Neuronal stem cell (in vitro differentiated cells): ENCODE results near the gene KCNAB2.
"Not testable (repeated sequence)": the region's sequence is repeated elsewhere in the genome, so short reads cannot be mapped to it uniquely, and the experiment has no call there.

Experiments
- DNase-seq: peaks from one replicate; pipeline ENCODE4 v3.0.0-alpha.2; 2013; ENCODE audit warnings: low spot score
- H2AFZ ChIP-seq: one replicate; pipeline ENCODE4 v1.6.1; 2013; ENCODE audit warnings: mild to moderate bottlenecking, low read length, inconsistent platforms
- H2AK5ac ChIP-seq: 2 replicates; pipeline ENCODE4 v1.6.1; 2013; ENCODE audit warnings: low read depth, mild to moderate bottlenecking, inconsistent platforms, low read length, moderate library complexity, mixed read lengths
- H2BK120ac ChIP-seq: 2 replicates; pipeline ENCODE4 v1.6.1; 2013; ENCODE audit warnings: low read depth, mild to moderate bottlenecking, inconsistent platforms, low read length, moderate library complexity, mixed read lengths
- H2BK12ac ChIP-seq: one replicate; pipeline ENCODE4 v1.6.1; 2013; ENCODE audit warnings: low read length, inconsistent platforms
- H2BK15ac ChIP-seq: 2 replicates; pipeline ENCODE4 v1.6.1; 2013; ENCODE audit warnings: mild to moderate bottlenecking, low read length, inconsistent platforms, mixed read lengths
- H2BK5ac ChIP-seq: one replicate; pipeline ENCODE4 v1.6.1; 2013; ENCODE audit warnings: inconsistent platforms, mild to moderate bottlenecking, low read length, moderate library complexity
- H3K14ac ChIP-seq: one replicate; pipeline ENCODE4 v1.6.1; 2013; ENCODE audit warnings: low read length, inconsistent platforms
- H3K18ac ChIP-seq: 2 replicates; pipeline ENCODE4 v1.6.1; 2013; ENCODE audit warnings: low read length, inconsistent platforms
- H3K23ac ChIP-seq: 2 replicates; pipeline ENCODE4 v1.6.1; 2013; ENCODE audit warnings: low read depth, mild to moderate bottlenecking, mixed read lengths, low read length, inconsistent platforms; ENCODE audit not compliant: poor library complexity
- H3K27ac ChIP-seq: replicated peaks from 3 replicates; pipeline ENCODE4 v1.5.1; 2013; ENCODE audit warnings: low read length, inconsistent platforms
- H3K27me3 ChIP-seq, 3 experiments: 2 replicates each; pipeline ENCODE4 v1.6.1; 2013; ENCODE audit warnings: low read length in 3 of 3, mild to moderate bottlenecking in 2 of 3, inconsistent platforms in 1 of 3, low read depth in 1 of 3, mixed read lengths in 1 of 3, moderate library complexity in 1 of 3; ENCODE audit not compliant: control insufficient read depth in 3 of 3, insufficient read depth in 3 of 3
- H3K36me3 ChIP-seq, 2 donors: replicated peaks in 1 of 2; 2 replicates each; pipeline ENCODE4 v1.6.1; 2013; ENCODE audit warnings: low read length in 2 of 2; ENCODE audit not compliant: control insufficient read depth in 2 of 2, insufficient read depth in 2 of 2
- H3K4ac ChIP-seq: 2 replicates; pipeline ENCODE4 v1.6.1; 2013; ENCODE audit warnings: inconsistent platforms, mild to moderate bottlenecking, low read length, moderate library complexity
- H3K4me1 ChIP-seq, 2 donors: 1 replicate in 1 of 2; 2 replicates in 1 of 2; pipeline ENCODE4 v1.6.1; 2013; ENCODE audit warnings: low read length in 2 of 2, low read depth in 1 of 2; ENCODE audit not compliant: control insufficient read depth in 2 of 2, insufficient read depth in 1 of 2
- H3K4me2 ChIP-seq: one replicate; pipeline ENCODE4 v1.6.1; 2013; ENCODE audit warnings: mild to moderate bottlenecking, low read length, inconsistent platforms; ENCODE audit not compliant: insufficient read depth, poor library complexity, severe bottlenecking
- H3K4me3 ChIP-seq, 2 donors: 2 replicates each; pipeline ENCODE4 v1.5.1; 2013; ENCODE audit warnings: low read length in 2 of 2, mild to moderate bottlenecking in 2 of 2, inconsistent platforms in 1 of 2, moderate library complexity in 1 of 2
- H3K79me1 ChIP-seq: one replicate; pipeline ENCODE4 v1.6.1; 2013; ENCODE audit warnings: low read depth, mild to moderate bottlenecking, inconsistent platforms, low read length, moderate library complexity
- H3K9ac ChIP-seq: one replicate; pipeline ENCODE4 v1.6.1; 2013; ENCODE audit warnings: mild to moderate bottlenecking, low read depth, low read length, inconsistent platforms; ENCODE audit not compliant: poor library complexity
- H3K9me3 ChIP-seq, 2 donors: replicated peaks in 1 of 2; 2 replicates each; pipeline versions ENCODE3 to v1.6.1; 2013; ENCODE audit warnings: low read length in 2 of 2, mild to moderate bottlenecking in 2 of 2, inconsistent platforms in 1 of 2, low read depth in 1 of 2, mixed read lengths in 1 of 2, moderate library complexity in 1 of 2; ENCODE audit not compliant: control insufficient read depth in 2 of 2, insufficient read depth in 1 of 2
- H4K8ac ChIP-seq: one replicate; pipeline ENCODE4 v1.6.1; 2013; ENCODE audit warnings: low read depth, mild to moderate bottlenecking, inconsistent platforms, low read length, moderate library complexity
- H4K91ac ChIP-seq: one replicate; pipeline ENCODE4 v1.6.1; 2013; ENCODE audit warnings: low read length, low read depth, mild to moderate bottlenecking, inconsistent platforms; ENCODE audit not compliant: poor library complexity
- WGBS, 2 donors: extraction: QIAGEN DNeasy Blood & Tissue Kit; methylation state at CpG; one replicate each; pipeline ENCODE4 v1.1.7; 2013; ENCODE audit warnings: missing lambda C conversion rate in 2 of 2, mixed read lengths in 1 of 2; ENCODE audit not compliant: insufficient read length in 2 of 2, insufficient replicate concordance in 1 of 2; ENCODE audit errors: extremely low coverage in 2 of 2; 5-methylcytosine and 5-hydroxymethylcytosine counted together

Gene KCNAB2

DNA sequence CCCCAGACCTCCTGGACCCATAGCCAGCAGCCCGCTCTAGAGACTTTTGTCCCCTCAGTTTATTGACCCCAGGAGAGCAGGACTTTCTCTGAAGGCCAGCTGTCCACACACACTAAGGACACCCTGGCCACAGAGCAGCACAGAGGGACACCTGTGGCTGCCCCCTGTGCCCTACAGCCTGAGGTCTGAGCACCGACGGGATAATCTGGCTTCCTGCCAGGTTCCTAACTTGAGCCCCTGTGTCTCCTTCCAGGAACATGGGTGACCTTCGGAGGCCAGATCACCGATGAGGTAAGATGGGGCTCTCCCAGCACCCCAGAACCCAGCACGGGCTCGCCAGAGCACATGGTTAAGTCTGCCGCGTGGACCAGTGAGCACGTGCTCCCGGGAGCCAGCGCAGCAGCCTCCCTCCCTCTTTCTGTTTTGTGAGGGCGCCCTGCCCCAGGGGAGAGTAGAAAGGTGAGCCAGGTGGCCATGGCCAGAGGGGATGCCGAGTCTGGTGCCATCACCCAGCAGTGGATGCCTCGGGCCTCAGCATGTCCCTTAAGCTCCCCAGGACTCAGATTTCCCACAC lies 27.9 kb downstream of the KCNAB2 start:
- no peak overlapping the region for H3K14ac ChIP-seq
- H3K27me3 ChIP-seq, result peaks cover 0 to 28% (median 0%) of the 10 kb centered on the region in 3 experiments
- H3K23ac ChIP-seq, result no peak overlapping the region
- H3K4me3 ChIP-seq, result peak overlapping the region in 1 of 2 donors; percentile 30
- H3K79me1 ChIP-seq, result no peaks in the 10 kb centered on the region
- peak overlapping the region; percentile 41 for H2AK5ac ChIP-seq
- no peak overlapping the region for H2AFZ ChIP-seq
- no peak overlapping the region for H4K91ac ChIP-seq
- H3K4ac ChIP-seq, result no peak overlapping the region
- no peak overlapping the region for H3K4me2 ChIP-seq
- peak overlapping the region; percentile 60 for H3K18ac ChIP-seq
- no peak overlapping the region for H4K8ac ChIP-seq
- no peak overlapping the region for H2BK12ac ChIP-seq
- no peaks in the 10 kb centered on the region for H3K36me3 ChIP-seq
- peaks cover 0 to 6% of the 10 kb centered on the region in 2 donors for H3K4me1 ChIP-seq
- no peak for DNase-seq
- H2BK120ac ChIP-seq, result no peak overlapping the region
- no peak overlapping the region for H3K9ac ChIP-seq
- no peaks in the 10 kb centered on the region for H3K9me3 ChIP-seq
- no CpG with 5 or more reads among the region's 15 CpGs for WGBS, 2 donors
- H2BK15ac ChIP-seq, result no peak overlapping the region
- H3K27ac ChIP-seq, result no peak overlapping the region
- peak overlapping the region; percentile 84 for H2BK5ac ChIP-seq

DNA sequence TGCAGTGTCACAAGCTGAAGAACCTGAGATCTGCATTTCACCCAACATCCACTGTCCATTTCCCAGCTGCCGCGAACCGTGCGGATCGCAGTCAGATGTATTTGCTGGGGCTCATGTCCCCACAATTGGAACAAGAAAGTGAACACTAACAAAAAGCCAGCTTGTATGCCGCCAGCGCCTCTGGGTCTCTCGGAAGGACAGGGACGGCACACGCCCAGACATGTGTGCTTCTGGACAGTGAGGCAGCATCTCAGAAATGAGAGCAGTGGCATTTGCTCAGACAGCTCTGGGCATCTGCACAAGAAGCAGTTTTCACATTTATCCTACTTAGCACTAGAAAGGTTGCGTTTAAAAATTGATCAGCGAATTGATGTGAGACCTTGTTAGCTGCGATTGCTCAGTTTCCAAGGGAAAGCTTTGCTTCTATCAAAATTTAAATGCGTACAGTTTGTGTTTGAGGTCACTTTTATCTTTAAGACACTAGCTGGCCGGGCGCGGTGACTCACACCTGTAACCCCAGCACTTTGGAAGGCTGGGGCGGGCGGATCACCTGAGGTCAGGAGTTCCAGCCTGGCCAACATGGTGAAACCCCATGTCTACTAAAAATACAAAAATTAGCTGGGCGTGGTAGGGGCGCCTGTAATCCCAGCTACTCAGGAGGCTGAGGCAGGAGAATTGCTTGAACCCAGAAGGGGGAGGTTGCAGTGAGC lies 28.7 kb downstream of the KCNAB2 start:
- no peak overlapping the region for H3K4me2 ChIP-seq

DNA sequence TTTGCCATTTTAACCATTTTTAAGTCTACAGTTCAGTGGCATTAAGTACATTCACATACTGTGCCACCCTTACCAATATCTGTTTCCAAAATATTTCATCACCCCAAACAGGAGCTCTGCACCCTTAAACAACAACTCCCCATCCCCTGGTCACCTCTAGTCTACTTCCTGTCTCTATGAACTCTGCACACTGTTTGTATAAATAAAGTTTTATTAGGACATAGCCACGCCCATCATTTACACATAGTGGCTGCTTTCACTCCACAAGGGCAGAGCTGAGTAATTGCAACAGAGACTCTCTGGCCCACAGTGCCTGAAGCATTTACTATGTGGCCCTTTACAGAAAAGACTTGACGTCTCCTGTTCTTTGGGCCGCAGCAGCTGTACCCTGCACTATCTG lies 30.1 kb downstream of the KCNAB2 start:
- no CpG with 5 or more reads among the region's 3 CpGs for WGBS, 2 donors
- Histone ChIP-seq H2BK12ac (no peak overlapping the region), H3K9me3 (no peaks in the 10 kb centered on the region), H3K27ac (no peak overlapping the region), H4K91ac (no peak overlapping the region), H3K4me3 (no peak overlapping the region), H3K27me3 (peaks cover 0 to 26% (median 0%) of the 10 kb centered on the region in 3 experiments), H2BK120ac (no peak overlapping the region), H3K23ac (no peak overlapping the region), H3K4ac (no peak overlapping the region), H4K8ac (no peak overlapping the region), H2BK15ac (no peak overlapping the region), H2BK5ac (no peak overlapping the region), H3K4me2 (no peak overlapping the region), H3K14ac (no peak overlapping the region), H2AFZ (no peak overlapping the region), H2AK5ac (peak overlapping the region; percentile 91), H3K4me1 (peaks cover 0 to 6% of the 10 kb centered on the region in 2 donors), H3K79me1 (no peaks in the 10 kb centered on the region), H3K36me3 (no peaks in the 10 kb centered on the region), H3K18ac (no peak overlapping the region), H3K9ac (no peak overlapping the region)
- DNase-seq, result no peak

More for the DNA sequence above, 28.7 kb downstream of the KCNAB2 start:
- peaks cover 0 to 6% of the 10 kb centered on the region in 2 donors for H3K4me1 ChIP-seq
- H2BK12ac ChIP-seq, result no peak overlapping the region
- H3K9ac ChIP-seq, result no peak overlapping the region
- H3K4me3 ChIP-seq, result no peak overlapping the region
- peak overlapping the region; percentile 24 for H3K18ac ChIP-seq
- H3K14ac ChIP-seq, result no peak overlapping the region
- H4K8ac ChIP-seq, result no peak overlapping the region
- H3K27me3 ChIP-seq, result peaks cover 0 to 20% (median 0%) of the 10 kb centered on the region in 3 experiments
- no peaks in the 10 kb centered on the region for H3K9me3 ChIP-seq
- H2AFZ ChIP-seq, result no peak overlapping the region
- H4K91ac ChIP-seq, result no peak overlapping the region
- H2BK15ac ChIP-seq, result no peak overlapping the region
- WGBS, 2 donors, result no CpG with 5 or more reads among the region's 21 CpGs
- no peak overlapping the region for H2BK5ac ChIP-seq
- no peak overlapping the region for H2BK120ac ChIP-seq
- no peaks in the 10 kb centered on the region for H3K36me3 ChIP-seq
- H2AK5ac ChIP-seq, result no peak overlapping the region
- no peak overlapping the region for H3K4ac ChIP-seq
- H3K23ac ChIP-seq, result no peak overlapping the region
- no peaks in the 10 kb centered on the region for H3K79me1 ChIP-seq
- DNase-seq, result no peak
- H3K27ac ChIP-seq, result no peak overlapping the region

DNA sequence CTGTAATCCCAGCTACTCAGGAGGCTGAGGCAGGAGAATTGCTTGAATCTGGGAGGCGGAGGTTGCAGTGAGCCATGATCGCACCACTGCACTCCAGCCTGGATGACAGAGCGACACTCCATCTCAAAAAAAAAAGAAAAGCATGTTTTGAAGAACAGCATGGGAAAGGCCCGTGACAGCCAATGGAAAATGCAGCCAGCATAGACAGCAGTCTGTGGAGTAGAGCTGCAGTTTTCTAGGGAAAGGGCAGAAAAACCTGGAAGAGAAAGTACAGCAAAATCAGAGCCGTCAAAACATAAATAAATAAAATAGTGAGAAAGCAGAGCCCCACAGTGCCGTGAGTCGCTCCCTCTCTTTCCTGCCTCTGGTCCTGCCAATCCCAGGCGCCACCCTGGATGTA lies 31.4 kb downstream of the KCNAB2 start:
- H3K27me3 ChIP-seq, result peaks cover 0 to 35% (median 0%) of the 10 kb centered on the region in 3 experiments
- H3K14ac ChIP-seq, H3K18ac ChIP-seq, H3K79me1 ChIP-seq, H2BK15ac ChIP-seq, H2AK5ac ChIP-seq, H3K27ac ChIP-seq, H3K4me3 ChIP-seq, H4K8ac ChIP-seq, H3K4me2 ChIP-seq, H4K91ac ChIP-seq, H2BK120ac ChIP-seq, H2BK12ac ChIP-seq, DNase-seq, H3K4me1 ChIP-seq, H3K9me3 ChIP-seq, H2BK5ac ChIP-seq, H3K36me3 ChIP-seq, H3K9ac ChIP-seq, H3K23ac ChIP-seq, H3K4ac ChIP-seq, H2AFZ ChIP-seq: not testable (repeated sequence)
- WGBS, 2 donors, result no CpG with 5 or more reads among the region's 8 CpGs
